Smooth muscle cell (in vitro differentiated cells): ENCODE measurements around the gene IGFLR1. TPM values are rescaled to one million over a fixed set of nuclear protein-coding genes. Genes with fewer than 3 reads are reported as not detected.

Experiments used
- DNase-seq: peaks from one replicate; lab custom pipeline; 2025; ENCODE audit not compliant: unreplicated experiment; lab: John Stamatoyannopoulos, UW
- H2AFZ ChIP-seq: fragments of 200-600 bp; sonication (generic); 2 replicates; pipeline ENCODE4 v1.6.0; 2016; ENCODE audit warnings: antibody characterized with exemption, low read depth, mild to moderate bottlenecking
- H3F3A ChIP-seq: fragments of 200-600 bp; sonication (generic); 2 replicates; pipeline ENCODE4 v1.6.0; 2017; ENCODE audit warnings: antibody characterized with exemption, low read depth
- H3K27ac ChIP-seq: fragments of 200-600 bp; sonication (generic); 2 replicates; pipeline ENCODE4 v1.5.1; 2016; ENCODE audit warnings: low read depth, mild to moderate bottlenecking
- H3K27me3 ChIP-seq: fragments of 200-600 bp; sonication (generic); 2 replicates; pipeline ENCODE4 v1.6.1; 2016; ENCODE audit warnings: low read depth, mild to moderate bottlenecking
- H3K36me3 ChIP-seq: fragments of 200-600 bp; sonication (generic); 2 replicates; pipeline ENCODE4 v1.5.1; 2016; ENCODE audit warnings: low read depth
- H3K4me1 ChIP-seq: fragments of 200-600 bp; sonication (generic); 2 replicates; pipeline ENCODE4 v1.5.1; 2016; ENCODE audit warnings: low read depth
- H3K4me2 ChIP-seq: fragments of 200-600 bp; sonication (generic); 2 replicates; pipeline ENCODE4 v1.6.0; 2016; ENCODE audit warnings: mild to moderate bottlenecking
- H3K4me3 ChIP-seq: fragments of 200-600 bp; sonication (generic); 2 replicates; pipeline ENCODE4 v1.5.1; 2016; ENCODE audit warnings: mild to moderate bottlenecking
- H3K79me2 ChIP-seq: fragments of 200-600 bp; sonication (generic); 2 replicates; pipeline ENCODE4 v1.6.0; 2016; ENCODE audit warnings: low read depth, mild to moderate bottlenecking
- H3K9ac ChIP-seq: fragments of 200-600 bp; sonication (generic); 2 replicates; pipeline ENCODE4 v1.6.0; 2016; ENCODE audit warnings: low read depth
- H3K9me3 ChIP-seq: fragments of 200-600 bp; sonication (generic); replicated peaks from 2 replicates; pipeline ENCODE4 v1.5.1; 2016; ENCODE audit warnings: low read depth
- H4K20me1 ChIP-seq: fragments of 200-600 bp; sonication (generic); 2 replicates; pipeline ENCODE4 v1.6.0; 2016; ENCODE audit warnings: low read depth
- CTCF ChIP-seq: fragments of 200-600 bp; sonication (generic); IDR thresholded peaks from 2 replicates; pipeline ENCODE4 v1.5.1; 2017; ENCODE audit warnings: borderline replicate concordance, mild to moderate bottlenecking, antibody characterized with exemption; ENCODE audit not compliant: insufficient read depth, poor library complexity, severe bottlenecking
- WGBS: methylation state at CpG from one replicate; pipeline ENCODE4 v1.1.7; 2016; ENCODE audit warnings: low lambda C conversion rate; 5-methylcytosine and 5-hydroxymethylcytosine counted together
- polyA plus RNA-seq: library from polyadenylated mRNA; unstranded; fragments of >200 nt; fragmentation: Nextera tagmentation; extraction: Ambion mirVana; gene quantifications from 2 replicates; pipeline ENCODE4 v1.2.1, GENCODE V29; 2016
- total RNA-seq: library from RNA; depleted of rRNA; stranded (reverse); fragments of >200 nt; gene quantifications from 2 replicates; pipeline ENCODE4 v1.2.3, GENCODE V29; 2014

Gene IGFLR1
- total and polyA plus RNA-seq, 2 experiments from 2014 or later, result 1.2 to 1.4 TPM

GRCh38 chr19:35744430-35745327 lies 2.4 kb upstream of the IGFLR1 start:
- no peaks in the 10 kb centered on the region for H3K27me3 ChIP-seq
- TF ChIP-seq CTCF, result peak; percentile 26
- no peaks in the 10 kb centered on the region for H3K9me3 ChIP-seq
- DNase-seq, result peak; percentile 82
- H3K4me2 ChIP-seq, result peak overlapping the region; percentile 94
- peak overlapping the region; percentile 83 for H3K4me3 ChIP-seq
- peak overlapping the region; percentile 100 for H3K27ac ChIP-seq
- no peak overlapping the region for H2AFZ ChIP-seq
- peak overlapping the region; percentile 100 for H3K9ac ChIP-seq
- H3F3A ChIP-seq, result no peaks in the 10 kb centered on the region
- H3K4me1 ChIP-seq, result peaks cover 14% of the 10 kb centered on the region
- peaks cover 32% of the 10 kb centered on the region for H3K79me2 ChIP-seq
- 12% methylated on average over 40 of the region's 41 CpGs for WGBS
- no peaks in the 10 kb centered on the region for H4K20me1 ChIP-seq
- H3K36me3 ChIP-seq, result no peaks in the 10 kb centered on the region

GRCh38 chr19:35743640-35744429 lies 1.6 kb upstream of the IGFLR1 start:
- Histone ChIP-seq H3F3A (no peaks in the 10 kb centered on the region), H3K4me1 (peaks cover 10% of the 10 kb centered on the region), H3K27me3 (no peaks in the 10 kb centered on the region), H4K20me1 (no peaks in the 10 kb centered on the region), H3K9me3 (no peaks in the 10 kb centered on the region), H3K36me3 (no peaks in the 10 kb centered on the region), H3K79me2 (peaks cover 26% of the 10 kb centered on the region), H2AFZ (no peak overlapping the region), H3K9ac (no peak overlapping the region), H3K27ac (no peak overlapping the region), H3K4me2 (peak overlapping the region; percentile 94), H3K4me3 (no peak overlapping the region)
- no peak for DNase-seq
- TF ChIP-seq CTCF, result no peak
- 95% methylated on average over 19 of the region's 19 CpGs for WGBS

- no peak for DNase-seq
- Histone ChIP-seq H3K36me3 (no peaks in the 10 kb centered on the region), H3F3A (no peaks in the 10 kb centered on the region), H3K4me3 (peak overlapping the region; percentile 71), H3K9me3 (no peaks in the 10 kb centered on the region), H3K79me2 (peaks cover 5% of the 10 kb centered on the region), H3K9ac (no peak overlapping the region), H3K27me3 (no peaks in the 10 kb centered on the region), H3K4me2 (peak overlapping the region; percentile 98), H3K4me1 (peaks cover 8% of the 10 kb centered on the region), H4K20me1 (no peaks in the 10 kb centered on the region), H3K27ac (peak overlapping the region; percentile 4), H2AFZ (no peak overlapping the region)
- 2% methylated on average over 12 of the region's 12 CpGs for WGBS
- no peak for TF ChIP-seq CTCF
Observed at GRCh38 chr19:35741203-35741515, 1.1 kb downstream of the IGFLR1 start.
